Measurements from ENCODE around the gene DNAH3. TPM values are rescaled to one million over a fixed set of nuclear protein-coding genes. Genes with fewer than 3 reads are reported as not detected.

The DNAH3 gene
- not detected for polyA plus RNA-seq (2012; ENCODE audit: insufficient read length, low read depth)

DNA sequence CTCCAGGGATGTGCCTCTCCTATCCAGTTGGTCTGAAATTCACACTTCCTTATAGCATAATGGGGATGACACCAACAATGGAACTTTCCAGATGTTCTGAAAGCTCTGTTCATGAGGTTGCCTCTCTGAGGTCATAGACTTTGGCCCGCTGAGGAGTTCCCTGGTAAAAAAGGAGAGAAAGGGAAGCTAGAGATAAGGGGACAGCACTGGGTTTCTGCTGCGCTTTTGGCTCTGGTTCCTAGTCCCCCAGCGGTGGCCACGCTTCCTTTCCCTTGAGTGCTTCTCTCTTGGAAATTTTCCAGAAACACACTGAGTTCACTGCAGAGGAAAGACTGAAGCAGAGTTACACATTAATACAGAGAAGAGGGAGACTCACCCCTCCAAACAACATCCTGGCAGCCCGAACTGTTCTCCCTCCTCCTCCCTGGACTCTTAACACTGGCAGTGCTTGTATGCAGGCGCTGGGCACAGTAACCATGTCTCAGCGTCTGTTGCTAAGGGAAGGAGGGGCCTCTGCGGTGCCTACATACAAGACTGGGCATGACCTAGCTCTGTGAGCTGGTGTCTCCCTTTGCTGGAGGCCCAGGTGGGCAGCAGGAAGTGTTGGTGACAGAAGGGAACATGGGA lies at the start of gene DNAH3:
Gene DNAH3 (minus strand): TSS at position 472 of the 627 bp plus-strand sequence. CDS start 527 bp downstream, outside the sequence.
- TF ChIP-seq SIN3A (IDR thresholded peaks at IDR 0.05; ENCODE audit: borderline replicate concordance, insufficient read depth, low read length) (no peak), FOXP2 (optimal IDR thresholded peaks at IDR 0.05; ENCODE audit: borderline replicate concordance, extremely low read depth, extremely low read length, insufficient read depth) (no peak), POLR2AphosphoS5 (IDR thresholded peaks at IDR 0.05; ENCODE audit: low read depth, low read length) (no peak), TAF1 (IDR thresholded peaks at IDR 0.05; ENCODE audit: borderline replicate concordance, insufficient read depth, low read length) (no peak), REST (IDR thresholded peaks at IDR 0.05; ENCODE audit: insufficient read depth in 1 of 2, low read depth in 2 of 2, low read length in 2 of 2) (no peak)

- no peak for TF ChIP-seq POLR2AphosphoS5 (IDR thresholded peaks at IDR 0.05; ENCODE audit: low read depth, low read length)
- no peak for TF ChIP-seq FOXP2 (optimal IDR thresholded peaks at IDR 0.05; ENCODE audit: borderline replicate concordance, extremely low read depth, extremely low read length, insufficient read depth)
- TF ChIP-seq SIN3A (IDR thresholded peaks at IDR 0.05; ENCODE audit: borderline replicate concordance, insufficient read depth, low read length), result no peak
- no peak for TF ChIP-seq REST (IDR thresholded peaks at IDR 0.05; ENCODE audit: insufficient read depth in 1 of 2, low read depth in 2 of 2, low read length in 2 of 2)
- TF ChIP-seq TAF1 (IDR thresholded peaks at IDR 0.05; ENCODE audit: borderline replicate concordance, insufficient read depth, low read length), result no peak
These were observed 49.1 kb upstream of the DNAH3 start for GRCh38 chr16:21199607-21200218.

DNA sequence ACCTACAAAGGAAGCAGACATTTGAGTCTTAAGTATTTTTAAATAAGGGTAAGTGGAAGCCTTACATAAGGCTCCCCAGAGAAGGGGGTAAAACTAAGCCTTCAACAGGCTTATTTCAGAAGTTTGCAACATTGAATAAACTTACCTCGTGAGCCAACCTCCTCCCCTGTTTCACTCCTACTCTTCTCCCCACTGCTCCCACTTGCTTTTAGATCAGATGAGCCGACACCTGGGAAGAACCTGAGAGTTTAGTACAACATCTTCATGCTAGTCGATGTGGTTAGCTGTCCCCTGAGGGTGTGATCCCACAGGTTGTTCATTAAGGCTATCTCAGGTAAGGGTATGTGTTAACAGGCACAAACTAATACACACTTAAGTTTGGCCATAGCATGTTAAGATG lies 47.0 kb upstream of the DNAH3 start:
- TF ChIP-seq SIN3A (IDR thresholded peaks at IDR 0.05; ENCODE audit: borderline replicate concordance, insufficient read depth, low read length) (no peak), REST (IDR thresholded peaks at IDR 0.05; ENCODE audit: insufficient read depth in 1 of 2, low read depth in 2 of 2, low read length in 2 of 2) (no peak), POLR2AphosphoS5 (IDR thresholded peaks at IDR 0.05; ENCODE audit: low read depth, low read length) (no peak), FOXP2 (optimal IDR thresholded peaks at IDR 0.05; ENCODE audit: borderline replicate concordance, extremely low read depth, extremely low read length, insufficient read depth) (no peak), TAF1 (IDR thresholded peaks at IDR 0.05; ENCODE audit: borderline replicate concordance, insufficient read depth, low read length) (no peak)

DNA sequence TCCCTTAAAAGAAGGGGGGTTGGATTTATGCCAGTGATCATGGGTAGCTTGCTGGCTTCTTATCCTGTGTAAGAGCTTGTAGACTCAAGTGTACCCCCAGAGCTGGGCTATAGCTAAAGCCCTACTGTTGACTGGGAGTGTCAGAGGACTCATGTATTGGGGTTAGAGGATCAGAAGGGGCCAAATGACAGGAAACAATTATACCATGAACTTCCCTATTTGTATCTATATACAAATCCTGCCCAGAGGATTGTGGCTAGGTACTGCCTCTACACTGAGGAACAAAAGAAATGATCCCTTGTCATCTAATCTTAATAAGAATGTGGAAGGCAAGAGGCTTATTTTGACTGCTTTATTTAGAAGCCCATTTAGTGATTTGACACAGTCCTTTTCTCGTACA lies 46.5 kb upstream of the DNAH3 start:
- TF ChIP-seq REST (IDR thresholded peaks at IDR 0.05; ENCODE audit: insufficient read depth in 1 of 2, low read depth in 2 of 2, low read length in 2 of 2) (no peak), FOXP2 (optimal IDR thresholded peaks at IDR 0.05; ENCODE audit: borderline replicate concordance, extremely low read depth, extremely low read length, insufficient read depth) (no peak), TAF1 (IDR thresholded peaks at IDR 0.05; ENCODE audit: borderline replicate concordance, insufficient read depth, low read length) (no peak), SIN3A (IDR thresholded peaks at IDR 0.05; ENCODE audit: borderline replicate concordance, insufficient read depth, low read length) (no peak), POLR2AphosphoS5 (IDR thresholded peaks at IDR 0.05; ENCODE audit: low read depth, low read length) (no peak)
